ENCODE measurements around the gene RPL10. TPM values are rescaled to one million over a fixed set of nuclear protein-coding genes. Genes with fewer than 3 reads are reported as not detected.

RPL10 gene
- total RNA-seq, 1 experiment from 2014 or later: 2,466 TPM

- Histone ChIP-seq H3K9me3 (ENCODE audit: control insufficient read depth, insufficient read depth, low read depth, low read length) (no peaks in the 10 kb centered on the region), H3K4me3 (ENCODE audit: low read depth in 2 of 2, low read length in 2 of 2) (peak overlapping the region; percentile 79 to 80), H3K27me3 (ENCODE audit: control insufficient read depth, insufficient read depth, low read length) (no peaks in the 10 kb centered on the region), H3K4me1 (ENCODE audit: control insufficient read depth, insufficient read depth, low read length) (peaks cover 27% of the 10 kb centered on the region), H3K27ac (ENCODE audit: low read length) (peak overlapping the region; percentile 95), H3K36me3 (ENCODE audit: control insufficient read depth, insufficient read depth, low read length) (no peaks in the 10 kb centered on the region)
- POLR2A ChIA-PET: no interaction called here
- TF ChIP-seq CTCF (IDR thresholded peaks at IDR 0.05) (no peak), REST (IDR thresholded peaks at IDR 0.05; ENCODE audit: insufficient read depth in 1 of 2, low read depth in 2 of 2, low read length in 1 of 2) (no peak)
- BruUV-seq (replicated peaks): no TSS peak
- DNase-seq (ENCODE audit: low read depth, low spot score) (no peak), ATAC-seq (no peak)
- CTCF ChIA-PET: interaction anchor here (1.0 kb wide), 1 partner anchor 48 kb away, joined by 4 read pairs; no protein-coding TSS in a partner anchor
- in situ Hi-C loops (cut with HindIII; ENCODE audit: low pct_unique_long_range_greater_than_20kb, low sequenced_read_pairs): no loop called here
- intact Hi-C loops (cut with micrococcal nuclease; ENCODE audit: unreplicated experiment): no loop called here
Observed at GRCh38 chrX:154412468-154412867, 14.3 kb downstream of the RPL10 start.

- no peaks in the 10 kb centered on the region for H3K9me3 ChIP-seq (ENCODE audit: control insufficient read depth, insufficient read depth, low read depth, low read length)
- no peak overlapping the region for H3K27ac ChIP-seq (ENCODE audit: low read length)
- intact Hi-C loops (cut with micrococcal nuclease; ENCODE audit: unreplicated experiment): no loop called here
- ChIA-PET POLR2A (no interaction called here), CTCF (no interaction called here)
- ATAC-seq (no peak), DNase-seq (ENCODE audit: low read depth, low spot score) (no peak)
- H3K36me3 ChIP-seq (ENCODE audit: control insufficient read depth, insufficient read depth, low read length): no peaks in the 10 kb centered on the region
- H3K4me1 ChIP-seq (ENCODE audit: control insufficient read depth, insufficient read depth, low read length): peaks cover 26% of the 10 kb centered on the region
- no TSS peak for BruUV-seq (replicated peaks)
- TF ChIP-seq SIN3A (IDR thresholded peaks at IDR 0.05; ENCODE audit: borderline replicate concordance, insufficient read depth, low read depth, low read length) (no peak), TCF7L2 (IDR thresholded peaks at IDR 0.05; ENCODE audit: low read depth, low read length) (no peak)
- no peak overlapping the region for H3K4me3 ChIP-seq (ENCODE audit: low read depth in 2 of 2, low read length in 2 of 2)
- H3K27me3 ChIP-seq (ENCODE audit: control insufficient read depth, insufficient read depth, low read length): no peaks in the 10 kb centered on the region
- in situ Hi-C loops (cut with HindIII; ENCODE audit: low pct_unique_long_range_greater_than_20kb, low sequenced_read_pairs): no loop called here
Observed at GRCh38 chrX:154413142-154413541, 15.0 kb downstream of the RPL10 start.

- Histone ChIP-seq H3K9me3 (ENCODE audit: control insufficient read depth, insufficient read depth, low read depth, low read length) (no peaks in the 10 kb centered on the region), H3K27me3 (ENCODE audit: control insufficient read depth, insufficient read depth, low read length) (no peaks in the 10 kb centered on the region), H3K4me1 (ENCODE audit: control insufficient read depth, insufficient read depth, low read length) (peaks cover 9% of the 10 kb centered on the region), H3K4me3 (ENCODE audit: low read depth in 2 of 2, low read length in 2 of 2) (no peak overlapping the region), H3K36me3 (ENCODE audit: control insufficient read depth, insufficient read depth, low read length) (no peaks in the 10 kb centered on the region), H3K27ac (ENCODE audit: low read length) (no peak overlapping the region)
- no TSS peak for BruUV-seq (replicated peaks)
- CTCF ChIA-PET: no interaction called here
- intact Hi-C loops (cut with micrococcal nuclease; ENCODE audit: unreplicated experiment): no loop called here
- no peak for TF ChIP-seq TCF7L2 (IDR thresholded peaks at IDR 0.05; ENCODE audit: low read depth, low read length)
- TF ChIP-seq CTCF (IDR thresholded peaks at IDR 0.05): no peak
- no peak for TF ChIP-seq SIN3A (IDR thresholded peaks at IDR 0.05; ENCODE audit: borderline replicate concordance, insufficient read depth, low read depth, low read length)
- no peak for TF ChIP-seq REST (IDR thresholded peaks at IDR 0.05; ENCODE audit: insufficient read depth in 1 of 2, low read depth in 2 of 2, low read length in 1 of 2)
- TF ChIP-seq POLR2AphosphoS5 (IDR thresholded peaks at IDR 0.05; ENCODE audit: low read depth, low read length): no peak
- POLR2A ChIA-PET: interaction anchor here (0.7 kb wide), 2 partner anchors 72 to 122 kb away, joined by 4 to 7 read pairs; no protein-coding TSS in a partner anchor
- in situ Hi-C loops (cut with HindIII; ENCODE audit: low pct_unique_long_range_greater_than_20kb, low sequenced_read_pairs): no loop called here
- DNase-seq (ENCODE audit: low read depth, low spot score) (no peak), ATAC-seq (no peak)
Observed at GRCh38 chrX:154417157-154417556, 19.0 kb downstream of the RPL10 start.
